GM21619 (cell line): Measurements from ENCODE around the gene MRPL23.

ENCODE experiments used
- ATAC-seq: cut with Tn5 transposase; IDR thresholded peaks from one replicate; pipeline ENCODE4 v1.9.1; 2021; ENCODE audit not compliant: unreplicated experiment

Gene MRPL23

DNA sequence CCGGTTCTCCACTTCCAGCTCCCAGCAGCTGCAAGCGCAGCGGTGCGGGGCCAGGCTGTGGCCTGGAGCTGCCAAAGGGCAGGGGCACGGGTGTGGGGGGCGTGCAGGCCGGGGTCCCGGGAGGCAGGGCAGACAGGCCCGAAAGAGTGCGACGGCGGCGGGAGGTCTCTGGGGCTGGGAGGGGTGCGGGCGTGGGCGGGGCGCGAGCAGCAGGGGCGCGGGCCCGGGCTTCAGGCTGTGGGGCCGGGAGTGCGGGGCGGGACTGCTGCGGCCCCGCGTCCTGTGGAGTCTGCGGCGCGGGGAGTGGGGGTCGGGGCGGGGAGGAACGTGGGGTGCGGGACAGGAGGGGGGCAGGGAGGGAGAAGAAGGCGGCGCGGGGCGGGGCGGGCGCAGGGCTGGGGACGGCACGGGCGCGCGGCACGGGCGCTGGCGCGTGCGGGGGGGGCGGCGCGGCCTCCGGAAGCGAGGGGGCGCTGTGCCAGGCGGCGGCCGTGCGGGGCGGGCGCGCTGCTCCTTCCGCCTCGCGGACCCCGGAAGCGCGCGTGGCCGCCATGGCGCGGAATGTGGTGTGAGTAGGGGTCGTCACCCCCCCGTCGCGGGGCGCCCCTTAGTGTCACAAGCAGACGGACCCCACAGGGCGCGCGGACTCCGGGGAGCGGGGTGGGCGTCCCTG is at the start of gene MRPL23:
Gene MRPL23, plus strand, starts transcription at position 521 of the 673 bp plus-strand sequence. Its CDS starts 31 bp downstream, at position 552.
- ATAC-seq: no peak

DNA sequence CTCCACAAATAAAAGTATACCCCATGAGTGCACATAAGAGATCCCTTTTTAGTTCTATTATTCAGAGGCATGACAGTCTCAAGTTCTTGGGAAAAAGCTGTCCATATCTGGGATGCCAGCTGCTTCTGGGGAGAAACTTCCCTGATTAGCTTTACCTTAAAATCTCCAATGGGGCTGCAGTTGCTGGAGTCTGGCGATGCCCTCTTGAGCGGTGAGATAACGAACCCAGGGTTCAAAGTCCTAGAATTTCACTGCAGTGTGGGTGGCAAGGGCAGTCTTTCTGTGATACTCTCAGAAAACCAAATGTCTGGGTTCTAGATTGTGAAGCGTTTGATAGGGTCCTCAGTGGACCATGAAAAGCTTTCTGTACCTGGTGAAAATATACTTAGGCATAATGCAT is 48.0 kb upstream of the MRPL23 start:
- ATAC-seq: no peak

GRCh38 chr11:1899686-1900085 is 47.4 kb upstream of the MRPL23 start:
- ATAC-seq: no peak

GRCh38 chr11:1906181-1906580 is 41.0 kb upstream of the MRPL23 start:
- ATAC-seq: no peak

GRCh38 chr11:1906611-1907423 is 40.3 kb upstream of the MRPL23 start:
- no peak for ATAC-seq

- ATAC-seq: no peak
Measured at GRCh38 chr11:1908618-1909017, 38.5 kb upstream of the MRPL23 start.

- ATAC-seq: no peak
Measured at GRCh38 chr11:1909524-1909923, 37.6 kb upstream of the MRPL23 start.

DNA sequence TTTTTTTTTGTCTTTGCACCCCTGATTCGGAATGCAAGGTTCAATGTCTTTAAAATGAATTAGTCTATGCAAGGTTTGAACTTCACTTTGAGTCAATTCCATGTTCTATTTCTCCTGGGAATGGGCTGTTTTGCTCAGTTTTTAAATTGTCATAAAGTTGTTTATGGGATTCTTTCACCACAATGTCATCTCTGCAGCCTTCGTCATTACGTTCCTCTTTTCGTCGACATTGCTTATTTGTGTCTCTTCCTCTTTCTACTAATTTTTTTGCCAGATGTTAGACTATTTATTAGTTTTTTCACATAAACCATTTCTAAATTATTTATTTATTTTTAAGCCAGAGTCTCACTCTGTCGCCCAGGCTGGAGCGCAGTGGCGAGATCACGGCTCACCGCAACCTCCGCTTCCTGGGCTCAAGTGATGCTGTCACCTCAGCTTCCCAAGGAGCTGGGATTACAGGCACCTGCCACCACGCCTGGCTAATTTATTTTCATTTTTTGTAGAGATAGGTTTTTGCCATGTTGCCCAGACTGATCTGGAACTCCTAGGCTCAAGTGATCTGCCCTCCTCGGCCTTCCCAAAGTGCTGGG is 34.7 kb upstream of the MRPL23 start:
- no peak for ATAC-seq

DNA sequence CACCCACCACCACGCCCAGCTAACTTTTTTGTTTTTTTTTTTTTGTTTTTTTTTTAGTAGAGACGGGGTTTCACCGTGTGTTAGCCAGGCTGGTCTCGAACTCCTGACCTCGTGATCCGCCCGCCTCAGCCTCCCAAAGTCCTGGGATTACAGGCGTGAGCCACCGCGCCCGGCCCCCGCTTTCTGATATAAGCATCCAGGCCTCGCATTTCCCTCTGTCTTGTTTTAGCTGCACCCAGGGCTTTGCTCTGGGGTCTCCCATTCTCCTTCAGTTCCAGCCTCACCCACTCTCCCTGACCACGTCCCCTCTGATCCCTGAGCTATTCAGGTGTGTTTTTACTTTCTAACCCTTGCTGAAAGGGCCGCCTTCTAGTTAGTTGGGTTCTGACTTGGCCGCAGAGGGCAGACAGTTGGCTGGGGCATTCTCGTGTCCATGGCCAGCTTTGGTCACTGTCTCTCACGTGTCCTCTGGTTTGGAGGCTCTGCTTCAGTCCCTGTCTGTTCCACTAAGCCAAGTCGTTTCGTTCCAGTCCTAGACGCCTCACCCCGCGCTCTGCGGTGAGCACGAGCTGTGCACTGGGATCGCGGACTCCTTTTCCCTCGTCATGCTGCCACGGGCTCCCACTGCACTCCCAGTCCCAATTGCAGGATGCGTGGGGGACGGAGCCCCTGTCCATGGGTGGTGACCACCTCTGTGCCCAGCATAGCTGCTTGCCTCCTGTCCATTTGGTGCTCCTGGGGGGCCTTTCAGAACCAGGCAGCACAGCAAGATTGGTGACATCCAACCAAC is 33.7 kb upstream of the MRPL23 start:
- no peak for ATAC-seq

DNA sequence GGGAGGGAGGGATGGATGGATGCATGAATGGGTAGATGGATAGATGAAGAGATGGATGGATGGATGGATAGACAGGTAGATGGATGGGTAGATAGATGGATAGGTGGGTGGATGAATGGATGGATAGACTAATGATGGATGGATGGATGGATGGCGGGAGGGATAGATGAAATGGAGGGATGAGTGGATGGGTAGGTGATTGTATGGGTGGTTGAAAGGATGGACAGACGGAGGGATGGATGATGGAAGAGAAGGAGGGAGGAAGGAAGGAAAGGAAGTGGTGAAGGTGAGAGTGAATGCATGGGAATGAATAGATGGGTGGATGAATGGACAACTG is 31.4 kb upstream of the MRPL23 start:
- ATAC-seq: no peak

DNA sequence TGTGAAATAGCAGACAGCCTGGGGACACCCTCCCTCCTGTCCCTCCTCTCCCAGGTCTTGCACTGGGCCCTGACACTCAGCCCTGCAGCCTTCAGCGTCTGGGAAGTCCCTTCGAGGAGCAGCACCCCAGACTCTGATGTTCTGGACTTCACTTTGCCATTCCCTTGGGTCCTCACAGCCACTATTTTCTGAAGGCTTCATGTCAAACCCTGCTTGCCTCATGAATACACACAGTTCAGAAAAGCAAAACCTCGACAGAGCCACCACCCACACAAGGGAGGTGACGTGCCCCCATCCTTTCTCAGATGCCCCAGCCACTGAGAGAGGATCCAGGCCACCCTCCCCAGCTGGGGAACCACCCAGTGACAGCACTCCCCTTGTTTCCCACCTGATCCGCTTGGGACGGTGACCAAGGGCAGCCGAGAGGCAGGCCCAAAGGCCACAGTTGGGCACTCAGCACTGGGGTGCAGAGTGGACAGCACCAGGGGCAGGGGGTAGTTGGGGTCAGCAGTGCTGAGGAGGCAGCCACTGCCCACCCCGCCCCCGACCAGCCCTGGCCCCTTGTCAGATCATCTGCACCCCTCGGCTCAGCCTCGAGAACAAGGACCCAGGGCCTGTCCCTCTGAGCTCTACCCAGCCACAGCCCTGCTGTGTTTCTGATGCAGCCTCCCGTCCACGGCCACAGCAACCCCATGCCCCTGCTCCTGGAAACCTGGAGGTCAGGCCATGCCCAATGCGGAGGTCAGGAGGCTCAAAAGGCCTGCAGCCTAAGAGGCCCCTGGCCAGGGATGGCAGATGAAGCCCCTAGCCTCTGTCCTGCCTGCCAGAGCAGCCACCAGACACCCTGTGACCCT is 30.8 kb upstream of the MRPL23 start:
- peak; percentile 67 for ATAC-seq

DNA sequence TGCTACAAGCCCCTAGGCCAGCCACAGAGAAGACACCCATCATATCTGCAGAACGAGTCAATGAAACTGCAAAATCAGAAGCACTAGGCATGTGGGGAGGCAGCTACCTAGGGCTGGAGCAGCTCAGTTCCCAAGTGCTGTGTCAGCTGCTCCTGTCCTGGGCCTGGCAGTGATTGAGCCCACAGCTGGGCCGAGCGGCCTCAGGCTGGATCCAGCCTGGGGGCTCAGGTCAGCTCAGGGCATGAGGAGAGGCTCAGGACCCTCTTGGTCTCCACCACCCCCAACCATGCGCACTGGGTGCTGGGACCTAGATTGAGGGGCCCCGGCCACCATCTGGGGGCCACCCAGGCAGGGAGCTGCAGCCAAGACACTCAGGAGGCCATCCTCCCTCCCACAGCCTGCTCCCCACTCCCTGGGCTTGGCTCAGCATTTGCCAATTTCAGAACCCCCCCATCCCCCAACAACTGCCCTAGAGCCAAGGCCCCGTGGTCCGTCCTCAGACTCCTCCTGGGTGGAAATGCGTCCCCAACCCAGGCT is 30.1 kb upstream of the MRPL23 start:
- no peak for ATAC-seq

DNA sequence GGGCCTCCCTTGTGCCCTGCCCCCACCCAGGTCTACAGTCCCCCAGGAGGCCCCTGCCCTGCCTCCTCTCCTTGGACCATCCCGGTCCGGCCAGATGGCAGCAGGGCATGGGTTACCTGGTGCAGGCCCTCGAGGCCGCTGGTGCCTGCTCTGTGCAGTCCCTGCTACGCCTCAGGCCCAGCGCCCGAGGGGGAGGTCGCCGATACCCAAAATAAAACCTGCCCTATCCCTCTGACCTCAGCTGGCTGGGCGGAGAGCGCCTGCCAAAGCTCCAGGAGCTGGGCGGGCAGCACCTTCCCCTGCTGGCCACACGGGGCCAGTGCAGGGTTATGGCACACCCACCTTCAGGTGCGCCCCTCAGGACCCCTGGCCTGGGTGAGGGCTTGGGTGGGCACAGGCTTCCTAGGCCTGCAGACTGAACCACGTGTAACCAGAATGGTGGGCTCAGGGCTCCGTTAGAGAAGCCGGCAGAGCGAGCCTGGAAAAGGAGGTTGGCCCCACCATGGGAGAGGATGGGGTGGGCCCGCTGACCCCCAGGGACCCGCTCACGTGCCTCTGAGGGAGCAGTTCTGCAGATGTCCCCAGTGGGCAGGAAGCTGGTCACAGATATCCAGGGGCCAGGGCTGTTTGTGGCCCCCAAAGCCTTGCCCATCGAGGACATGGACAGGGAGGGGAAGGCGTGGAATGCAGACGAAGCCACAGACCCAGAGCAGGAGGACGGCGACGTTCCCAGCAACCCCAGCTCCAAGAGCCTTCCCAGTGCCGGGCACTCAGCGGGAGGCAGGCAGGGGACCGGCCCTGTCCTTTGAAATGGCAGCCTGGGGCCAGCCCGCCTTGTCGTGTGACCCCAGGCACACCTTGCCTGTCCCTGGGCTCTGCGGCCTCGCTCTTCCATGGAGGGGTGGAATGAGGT is 29.4 kb upstream of the MRPL23 start:
- ATAC-seq: no peak

DNA sequence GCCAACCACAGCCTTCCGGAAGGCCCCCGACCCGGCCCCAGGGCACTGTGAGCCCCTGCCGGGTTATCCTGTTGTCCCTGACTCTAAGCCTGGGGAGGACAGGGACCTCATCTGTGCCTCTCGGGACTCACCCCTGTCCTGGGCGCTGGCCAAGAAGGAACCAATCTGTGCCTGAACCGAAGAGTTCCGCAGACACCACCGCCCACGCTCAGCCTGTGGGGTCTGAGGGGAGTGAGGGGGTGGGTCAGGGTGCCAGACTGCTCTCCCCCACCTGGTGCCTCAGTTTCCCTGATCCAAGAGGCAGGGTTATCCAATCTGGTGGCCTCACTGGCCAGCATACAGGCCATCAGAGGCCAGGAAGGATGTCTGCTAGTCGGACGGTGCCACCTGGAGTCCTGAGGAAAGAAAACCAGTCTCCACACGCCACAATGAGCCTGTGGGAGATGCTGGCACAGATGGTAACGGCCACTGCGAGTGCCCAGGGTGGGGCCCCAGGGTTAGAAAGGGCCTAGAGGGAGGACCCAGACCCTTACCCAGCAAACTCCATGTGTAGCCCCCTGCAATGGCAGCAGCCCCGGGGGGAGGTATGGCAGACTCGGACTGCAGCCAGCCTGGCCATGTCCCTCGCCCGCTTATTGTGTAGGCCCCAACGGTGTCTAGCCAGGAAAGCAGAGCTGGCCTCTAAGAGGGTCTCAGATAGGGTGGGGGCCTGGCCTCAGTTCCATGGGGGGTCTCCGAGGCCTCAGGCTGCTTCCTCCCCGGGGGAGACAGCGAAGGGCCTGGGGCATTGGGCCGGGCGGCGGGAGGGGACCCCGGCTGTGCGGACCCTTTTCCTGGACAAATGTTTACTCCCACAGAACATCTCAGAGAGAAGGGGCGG is 28.5 kb upstream of the MRPL23 start:
- ATAC-seq: no peak

DNA sequence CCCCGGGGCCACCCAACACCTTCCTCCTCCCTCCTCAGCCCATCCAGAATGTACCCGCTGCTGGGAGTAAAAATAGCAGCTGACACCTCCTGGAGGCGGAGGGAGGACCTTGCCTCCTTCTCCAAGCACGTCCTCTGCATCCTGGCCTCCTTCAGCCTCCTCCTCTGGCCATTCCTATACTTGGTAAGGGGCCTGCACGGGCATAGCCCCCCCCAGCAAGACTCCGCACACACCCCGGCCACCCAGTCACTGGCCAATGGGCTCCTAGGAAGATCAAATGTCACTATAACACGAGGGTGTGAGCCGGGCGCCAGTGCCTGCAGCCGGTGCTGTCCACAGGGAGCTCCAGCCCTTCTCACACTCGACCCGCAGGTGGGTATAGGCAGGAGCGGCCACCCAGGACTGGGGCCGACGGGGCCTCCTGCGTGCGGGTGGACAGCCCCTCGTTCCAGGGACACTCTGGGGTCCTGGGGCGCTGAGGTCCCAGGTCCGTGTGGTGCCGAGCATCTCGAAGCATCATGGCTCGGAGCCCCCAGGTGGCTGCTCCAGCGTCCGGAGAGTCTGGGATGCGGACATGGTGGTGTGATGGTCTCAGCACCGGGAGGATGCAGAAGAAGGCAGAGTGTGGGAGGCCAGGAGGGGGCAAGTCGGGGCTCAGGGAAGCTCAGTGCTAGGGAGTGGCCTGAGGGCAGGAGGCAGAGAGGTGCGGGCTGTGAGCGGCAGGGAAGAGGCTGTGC is 27.6 kb upstream of the MRPL23 start, which contains the start of gene TNNT3:
Gene TNNT3, plus strand, starts transcription at position 313 of the 737 bp plus-strand sequence. CDS start 3,172 bp downstream, outside the sequence.
- no peak for ATAC-seq

DNA sequence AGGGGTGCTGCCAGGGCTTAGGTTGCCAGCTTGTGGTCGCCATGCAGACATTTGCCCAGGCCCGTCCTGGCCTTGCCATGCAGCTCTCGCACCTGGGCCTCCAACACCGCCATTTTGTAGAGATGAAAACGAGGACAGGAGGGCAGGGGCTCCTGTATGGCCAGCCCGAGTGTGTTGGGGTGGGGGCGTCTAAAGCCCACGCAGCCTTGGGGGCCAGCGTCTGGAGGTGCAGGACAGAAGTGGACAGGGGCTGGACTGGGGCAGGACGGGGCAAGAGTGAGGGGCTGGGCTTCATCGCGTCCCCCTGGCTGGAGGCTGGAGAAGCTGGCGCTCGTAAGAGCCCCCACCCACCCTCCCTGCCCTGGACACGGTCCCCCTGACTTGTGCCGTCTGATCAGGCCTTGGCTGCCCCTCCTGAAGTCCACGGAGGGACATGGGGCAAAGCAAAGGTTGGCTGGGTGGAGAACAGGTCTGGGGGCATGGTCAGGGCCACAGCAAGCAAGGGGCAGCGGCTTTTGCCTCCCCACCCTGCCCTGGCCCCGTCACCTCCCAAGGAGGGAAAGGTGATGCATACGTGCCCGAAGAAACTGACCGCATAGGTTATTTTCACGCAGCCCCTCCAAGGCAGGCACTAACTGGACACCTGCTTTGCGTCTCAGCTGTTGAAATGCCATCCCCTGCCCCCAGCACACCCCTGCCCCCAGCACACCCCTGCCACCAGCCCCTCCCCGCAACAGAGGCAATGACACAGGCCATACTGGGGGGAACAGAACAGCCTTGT is 26.8 kb upstream of the MRPL23 start:
- no peak for ATAC-seq
